OCI-M2 (cell line): Measurements from ENCODE around the gene LRRC8E.

Experiments used
- DNase-seq: peaks from one replicate; lab custom pipeline; 2025; ENCODE audit not compliant: unreplicated experiment; lab: John Stamatoyannopoulos, UW

Gene LRRC8E

DNA sequence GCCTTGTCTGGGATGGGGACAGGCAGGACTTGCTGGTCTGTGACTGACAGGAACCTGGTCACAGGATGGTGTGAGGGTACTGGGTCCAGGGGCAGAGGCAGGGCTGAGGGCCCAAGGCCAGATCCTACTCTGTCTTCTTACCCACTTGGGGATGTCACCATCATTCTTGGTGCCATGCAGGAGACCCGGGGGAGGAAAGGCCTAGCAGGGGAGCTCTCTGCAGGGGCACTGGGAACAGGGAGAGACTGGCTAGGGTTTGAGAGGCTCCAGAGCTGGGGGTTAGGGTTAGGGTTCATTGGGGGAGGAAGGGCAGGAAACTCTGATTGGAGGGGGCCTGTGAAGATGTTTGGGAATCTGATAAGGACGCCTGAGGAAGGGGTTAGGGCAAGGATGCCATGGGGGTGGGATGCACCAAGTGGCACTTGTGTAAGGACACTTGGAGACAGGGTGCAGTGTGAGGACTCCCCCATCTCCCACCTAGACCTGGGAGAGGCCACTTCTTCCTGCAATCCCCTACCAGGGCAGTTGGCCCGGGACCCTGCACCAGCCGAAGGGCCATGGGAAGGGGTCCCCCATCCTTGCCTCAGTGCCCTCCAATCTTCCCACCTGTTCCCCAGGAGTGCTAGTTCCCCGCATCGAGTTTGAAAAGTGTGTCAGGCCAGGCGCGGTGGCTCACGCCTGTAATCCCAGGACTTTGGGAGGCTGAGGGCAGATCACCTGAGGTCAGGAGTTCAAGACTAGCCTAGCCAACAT lies 21.0 kb upstream of the LRRC8E start:
- no peak for DNase-seq

DNA sequence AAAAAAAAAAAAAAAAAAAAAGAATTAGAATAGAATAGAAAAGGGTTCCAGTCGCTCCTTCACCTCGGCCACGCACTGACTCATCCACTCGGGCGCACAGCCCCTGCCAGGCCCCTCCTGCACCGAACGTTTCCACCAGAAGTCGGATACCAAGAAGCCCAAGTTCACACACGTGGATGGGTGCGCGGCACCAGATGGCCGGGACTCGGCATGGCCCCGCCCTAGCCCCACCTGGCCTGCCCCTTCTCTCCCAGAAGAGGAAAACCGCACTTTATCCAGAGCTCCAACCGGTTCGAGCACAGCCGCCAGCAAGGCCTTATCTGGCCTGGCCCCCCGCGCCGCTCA lies 20.0 kb upstream of the LRRC8E start:
- DNase-seq, result no peak

GRCh38 chr19:7868671-7869452 lies 19.4 kb upstream of the LRRC8E start:
- DNase-seq, result peak; percentile 77

GRCh38 chr19:7869453-7869909 lies 18.8 kb upstream of the LRRC8E start:
- DNase-seq, result no peak

DNA sequence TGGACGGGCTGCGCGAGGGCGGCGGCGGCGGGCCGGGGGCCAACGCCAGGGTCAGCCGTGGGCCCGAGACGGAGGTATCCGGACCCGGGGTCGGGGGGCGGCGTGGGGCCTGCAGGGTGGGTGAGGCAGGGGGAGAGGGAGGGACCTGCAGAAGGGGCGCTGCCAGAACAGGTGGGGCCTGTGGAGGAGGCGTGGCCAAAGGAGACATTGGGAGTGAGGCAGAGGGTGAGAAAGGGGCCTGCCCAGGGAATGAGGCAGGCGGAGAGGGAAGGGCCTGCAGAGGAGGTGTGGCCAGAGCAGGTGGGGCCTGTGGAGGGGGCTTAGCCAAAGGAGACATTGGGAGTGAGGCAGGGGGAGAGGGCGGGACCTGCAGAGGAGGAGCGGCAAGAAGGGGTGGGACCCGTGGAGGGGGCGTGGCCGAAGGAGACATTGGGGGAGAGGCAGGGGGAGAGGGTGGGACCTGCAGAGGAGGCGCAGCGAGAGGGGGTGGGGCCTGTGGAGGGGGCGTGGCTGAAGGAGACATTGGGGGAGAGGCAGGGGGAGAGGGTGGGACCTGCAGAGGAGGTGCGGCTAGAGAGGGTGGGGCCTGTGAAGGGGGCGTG lies 18.3 kb upstream of the LRRC8E start:
- peak; percentile 30 for DNase-seq

DNA sequence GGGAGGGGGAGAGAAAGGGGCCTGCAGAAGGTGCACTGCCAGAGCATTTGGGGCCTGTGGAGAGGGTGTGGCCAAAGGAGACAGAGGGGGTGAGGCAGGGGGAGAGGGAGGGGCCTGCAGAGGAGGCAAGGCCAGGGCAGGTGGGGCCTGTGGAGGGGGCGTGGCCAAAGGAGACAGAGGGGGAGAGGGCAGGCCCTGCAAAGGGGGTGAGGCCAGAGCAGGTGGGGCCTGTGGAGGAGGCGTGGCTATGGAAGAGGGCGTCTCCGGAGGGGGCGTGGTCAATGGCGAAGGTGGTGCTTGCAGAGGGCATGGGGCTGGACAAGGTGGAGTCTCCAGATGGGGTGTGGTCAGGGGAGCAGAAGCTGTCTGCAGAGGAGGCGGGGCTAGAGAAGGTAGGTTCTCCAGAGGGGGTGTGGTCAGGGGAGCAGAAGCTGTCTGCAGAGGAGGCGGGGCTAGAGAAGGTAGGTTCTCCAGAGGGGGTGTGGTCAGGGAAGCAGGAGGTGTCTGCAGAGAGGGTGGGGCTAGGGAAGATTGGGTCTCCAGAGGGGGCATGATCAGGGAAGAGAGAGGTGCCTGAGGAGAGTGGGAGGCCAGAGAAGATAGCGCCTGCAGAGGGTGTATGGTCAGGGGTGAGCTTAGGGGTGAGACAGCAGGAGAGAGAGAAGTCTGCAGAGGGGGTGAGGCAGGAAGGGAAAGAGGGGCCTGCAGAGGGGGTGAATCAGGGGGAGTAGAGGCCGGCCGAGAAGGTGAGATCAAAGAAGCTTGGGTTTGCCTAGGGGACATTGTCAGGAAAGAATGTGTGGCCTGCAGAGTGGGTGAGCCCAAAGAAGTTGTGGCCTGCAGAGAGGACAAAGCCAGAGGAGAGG lies 17.5 kb upstream of the LRRC8E start:
- peak; percentile 59 for DNase-seq

GRCh38 chr19:7871437-7872305 lies 16.6 kb upstream of the LRRC8E start:
- DNase-seq, result peak; percentile 84

DNA sequence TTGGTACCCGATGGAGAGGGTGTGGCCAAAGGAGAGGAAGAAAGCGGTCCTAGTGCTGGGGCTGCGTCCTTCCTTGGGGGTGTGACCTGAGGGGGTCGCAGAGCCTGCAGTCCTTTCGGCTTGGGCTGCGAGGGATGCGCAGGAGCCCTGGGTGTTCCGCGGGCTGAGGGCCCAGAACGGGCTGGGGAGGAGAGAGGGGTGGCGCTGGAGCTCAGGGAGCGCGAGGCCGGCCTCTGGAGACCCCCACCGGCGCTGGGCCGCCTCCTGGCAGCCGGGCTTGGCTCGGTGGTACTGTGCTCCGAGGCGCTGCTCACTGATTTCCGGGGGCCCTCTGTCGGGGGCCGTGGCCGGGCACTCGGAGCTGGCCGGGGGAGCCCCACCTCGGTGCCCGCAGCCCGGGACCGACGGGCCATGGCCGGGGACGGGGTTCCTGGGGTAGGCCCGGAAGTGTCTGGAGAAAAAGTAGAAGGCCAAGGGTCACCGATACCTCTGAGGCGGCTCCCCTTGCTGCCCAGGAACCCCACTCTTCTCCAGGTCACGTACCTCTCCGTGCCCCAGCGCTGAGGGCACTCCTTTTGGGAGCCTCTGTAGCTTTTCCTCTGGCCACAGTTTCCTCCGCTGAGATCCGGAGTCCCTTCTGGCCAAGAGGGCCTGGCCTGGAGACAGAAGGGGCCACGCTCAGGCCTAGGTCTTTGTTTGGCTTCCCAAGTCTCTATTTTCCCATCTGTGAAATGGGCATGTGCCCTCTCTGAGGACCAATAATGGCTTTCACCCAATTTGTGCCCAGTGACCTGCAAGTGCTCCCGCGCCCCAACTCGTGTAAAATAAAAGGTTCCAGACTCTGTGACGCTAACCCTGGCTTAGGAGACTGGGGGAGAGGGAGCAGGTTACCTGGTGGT lies 15.8 kb upstream of the LRRC8E start:
- DNase-seq, result no peak

GRCh38 chr19:7873304-7874075 lies 14.8 kb upstream of the LRRC8E start:
- no peak for DNase-seq

DNA sequence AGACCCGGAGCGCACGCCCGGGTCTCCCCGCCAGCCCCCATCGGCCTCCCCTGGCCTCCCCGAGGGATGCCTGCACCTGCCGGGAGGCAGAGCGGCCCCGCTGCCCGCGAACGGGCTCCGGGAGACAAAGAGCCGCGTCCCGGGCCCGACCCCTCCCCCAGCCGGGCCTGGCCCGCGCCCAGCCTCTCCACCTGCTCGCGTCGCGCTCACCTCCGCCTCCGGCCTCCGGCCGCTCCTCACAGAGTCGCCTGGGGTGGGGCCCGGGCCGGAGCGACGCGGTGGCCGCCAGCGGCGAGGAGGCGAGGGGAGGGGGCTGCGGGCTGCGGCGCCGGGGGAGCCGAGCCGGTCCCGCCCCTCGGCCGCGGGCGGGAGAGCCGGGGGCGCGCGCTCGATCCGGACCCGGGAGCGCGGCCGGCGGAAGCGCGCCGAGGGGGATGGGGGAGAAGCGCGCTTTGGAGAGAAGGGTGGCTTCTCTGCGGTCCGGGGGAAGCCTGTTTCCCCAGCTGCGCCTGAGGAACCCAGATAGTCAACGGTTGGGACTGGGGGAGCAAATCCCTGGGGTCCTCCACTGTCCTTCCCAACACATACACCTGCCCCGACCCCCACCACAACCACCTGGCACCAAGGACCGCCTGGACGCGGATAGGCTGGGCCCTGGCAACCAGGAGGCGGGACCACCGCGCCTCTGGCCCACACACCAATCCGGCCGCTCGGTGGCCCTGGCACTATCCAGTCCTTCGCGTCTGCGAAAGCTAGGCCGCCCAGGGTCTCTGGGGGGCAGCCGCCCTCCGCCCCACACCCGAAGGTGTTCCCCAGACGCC lies 14.0 kb upstream of the LRRC8E start, which contains the start of gene PRR36:
TSS of gene PRR36 (minus strand) at position 315 of the 821 bp plus-strand sequence. CDS start 701 bp downstream, outside the sequence.
- no peak for DNase-seq

DNA sequence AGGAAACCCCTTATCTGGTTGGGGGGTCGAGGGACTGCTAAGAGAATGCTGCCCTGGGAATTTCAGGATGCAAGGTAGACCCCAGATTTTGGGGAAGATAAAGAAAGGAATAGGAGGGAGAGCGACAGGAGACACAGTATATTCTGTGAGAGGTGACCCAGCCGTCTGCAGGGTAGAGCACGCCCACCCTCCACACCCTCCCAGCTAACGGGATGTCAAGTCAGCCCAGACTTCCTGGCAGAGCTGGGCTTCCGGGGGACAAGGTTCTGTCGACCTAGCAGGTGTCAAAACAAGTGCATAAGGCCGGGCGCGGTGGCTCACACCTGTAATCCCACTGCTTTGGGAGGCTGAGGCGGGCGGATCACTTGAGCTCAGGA lies 13.4 kb upstream of the LRRC8E start:
- no peak for DNase-seq

DNA sequence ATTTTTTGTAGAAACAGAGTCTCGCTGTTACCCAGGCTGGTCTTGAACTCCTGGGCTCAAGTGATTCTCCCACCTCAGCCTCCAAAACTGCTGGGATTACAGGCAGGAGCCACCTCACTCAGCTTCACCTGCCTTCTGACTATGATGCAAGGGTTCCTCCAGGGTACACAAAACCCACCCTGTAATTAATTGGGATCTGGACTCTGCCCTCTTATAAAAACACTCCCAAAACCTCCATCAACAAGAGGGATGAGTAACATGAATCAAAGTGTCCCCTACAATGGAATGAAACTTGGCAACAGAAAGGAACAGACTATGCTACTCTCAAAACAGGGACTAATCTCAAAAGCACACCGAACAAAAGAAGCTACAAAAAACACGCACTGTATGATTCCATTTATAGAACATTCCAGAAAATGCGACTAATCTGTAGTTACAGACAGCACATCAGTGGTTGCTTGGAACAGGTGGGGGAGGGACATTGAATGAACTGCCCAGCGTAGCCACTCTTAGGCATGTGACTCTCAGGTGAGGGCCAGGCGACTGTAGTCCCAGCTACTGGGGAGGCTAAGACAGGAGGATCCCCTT lies 11.0 kb upstream of the LRRC8E start:
- no peak for DNase-seq

DNA sequence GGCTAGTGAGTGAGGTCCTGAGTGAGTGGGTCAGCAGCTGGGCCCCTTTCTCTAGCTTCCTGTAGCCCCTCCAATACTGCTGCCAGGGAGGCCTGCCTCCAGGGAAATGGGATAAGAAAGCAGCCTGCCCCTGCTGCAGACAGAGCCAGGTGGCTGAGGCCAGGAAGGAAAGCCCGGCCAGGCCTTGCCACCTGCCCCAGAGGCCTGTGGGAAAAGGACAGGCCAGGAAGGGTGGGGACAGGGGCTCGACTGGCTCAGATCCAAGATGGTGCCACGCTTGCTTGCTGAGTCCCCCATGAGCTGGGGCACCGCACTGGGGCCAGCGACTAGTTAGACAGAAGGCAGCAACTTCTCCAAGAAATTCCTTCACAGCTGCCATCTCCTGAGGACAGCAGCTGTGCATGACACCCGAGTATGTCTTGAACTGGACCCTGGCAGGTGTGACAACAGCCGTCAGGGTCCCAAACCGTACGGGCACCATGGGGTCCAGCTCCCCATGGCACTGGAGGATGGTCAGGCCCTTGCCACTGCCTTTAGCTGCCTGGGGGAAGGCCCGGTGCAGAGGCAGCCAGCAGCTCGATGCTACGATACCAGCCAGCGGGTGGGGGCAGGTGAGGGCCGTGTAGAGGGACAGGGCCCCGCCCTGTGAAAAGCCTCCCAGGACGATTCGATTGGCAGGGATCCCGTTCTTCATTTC lies 9.1 kb upstream of the LRRC8E start:
- DNase-seq, result no peak

GRCh38 chr19:7879836-7880235 lies 8.5 kb upstream of the LRRC8E start:
- no peak for DNase-seq

GRCh38 chr19:7881910-7882309 lies 6.4 kb upstream of the LRRC8E start:
- no peak for DNase-seq

GRCh38 chr19:7883105-7883504 lies 5.2 kb upstream of the LRRC8E start:
- no peak for DNase-seq
